Heart left ventricle (tissue), 16 donors: Measurements from ENCODE around the gene USP1. TPM values are rescaled to one million over a fixed set of nuclear protein-coding genes. Genes with fewer than 3 reads are reported as not detected.

Source experiments
- ATAC-seq, 4 donors: fragments of 200-7000 bp; cut with Tn5 transposase; one replicate each; pipeline ENCODE4 v1.9.1; 2020 to 2022; ENCODE audit warnings: moderate library complexity in 4 of 4, mild to moderate bottlenecking in 3 of 4, moderate number of reproducible peaks in 1 of 4
- DNase-seq, 5 donors: peaks; one replicate each; pipeline ENCODE4 v3.0.0-alpha.2; 2020
- H3K27ac ChIP-seq, 12 donors: fragments of 200-600 bp; sonication (generic) in 4 of 12; one replicate each; pipeline versions ENCODE4 v1.5.0 to v1.8.0; 2016 to 2022; ENCODE audit warnings: mild to moderate bottlenecking in 2 of 12
- H3K27me3 ChIP-seq, 9 donors: fragments of 200-600 bp; sonication (generic) in 2 of 9; one replicate each; pipeline versions ENCODE4 v1.5.1 to v1.8.0; 2016 to 2022; ENCODE audit warnings: mild to moderate bottlenecking in 3 of 9
- H3K36me3 ChIP-seq, 9 donors: fragments of 200-600 bp; sonication (generic) in 2 of 9; one replicate each; pipeline versions ENCODE4 v1.5.0 to v1.8.0; 2018 to 2022; ENCODE audit warnings: mild to moderate bottlenecking in 2 of 9
- H3K4me1 ChIP-seq, 12 donors: fragments of 200-600 bp; sonication (generic) in 4 of 12; one replicate each; pipeline versions ENCODE4 v1.5.0 to v1.8.0; 2016 to 2022; ENCODE audit warnings: mild to moderate bottlenecking in 3 of 12
- H3K4me3 ChIP-seq, 12 donors: fragments of 200-600 bp; sonication (generic) in 4 of 12; one replicate each; pipeline versions ENCODE4 v1.5.0 to v1.8.0; 2017 to 2022; ENCODE audit warnings: mild to moderate bottlenecking in 9 of 12, moderate library complexity in 4 of 12
- H3K9me3 ChIP-seq, 12 donors: fragments of 200-600 bp; sonication (generic) in 4 of 12; one replicate each; pipeline versions ENCODE4 v1.5.0 to v1.8.0; 2016 to 2022; ENCODE audit warnings: mild to moderate bottlenecking in 1 of 12
- CTCF ChIP-seq, 12 donors: fragments of 200-600 bp; sonication (generic) in 4 of 12; IDR thresholded peaks; one replicate each; pipeline versions ENCODE4 v1.5.0 to v1.8.0; 2018 to 2022; ENCODE audit warnings: antibody characterized with exemption in 12 of 12, mild to moderate bottlenecking in 5 of 12
- POLR2A ChIP-seq, 2 donors: fragments of 450-650 bp; IDR thresholded peaks; one replicate each; pipeline ENCODE4 v1.6.1; 2017; ENCODE audit warnings: antibody characterized with exemption in 2 of 2, mild to moderate bottlenecking in 2 of 2, moderate library complexity in 2 of 2
- WGBS, 4 donors: extraction: QIAGEN DNeasy Blood & Tissue Kit in 2 of 4; methylation state at CpG; one replicate each; pipeline versions ENCODE4 v1.1.5 to v1.1.7; 2013 to 2018; 5-methylcytosine and 5-hydroxymethylcytosine counted together
- intact Hi-C, 10 donors: fragments of 100-400 bp; cut with DNase I; formaldehyde crosslinking; loops; one replicate each; pipeline versions ENCODE4 v1.11.1 to v1.14.2; 2022
- polyA plus RNA-seq, 2 donors: library from polyadenylated mRNA; stranded (reverse); fragments of 200-250 nt; gene quantifications; one replicate each; pipeline ENCODE4 v1.2.3, GENCODE V29; 2013
- total RNA-seq, 9 donors: library from RNA; depleted of rRNA in 2 of 9; stranded (reverse); fragments of >200 nt in 2 of 9; fragmentation: NEBNext Ultra II Directional in 3 of 9; extraction: Animal tissue kit (Norgen Biotek cat#: 25700) in 3 of 9; gene quantifications; one replicate each; pipeline versions ENCODE4 v1.1.0 to v1.2.4, GENCODE V29; 2016 to 2023
- donor health status: ischemic (EF 13 %, LVEDD 7.1; RV severe dilation, severe dysfunction).
- donor health status: healthy with polysubstance abuse.
- donor health status: DM: no; HTN: yes; CAD: no.
- donor health status: DM: no; HTN: no; CAD: no.
- donor health status: ischemic (EF 25% LVEDD 6.9; RV normal size, moderate dysfunction).
- donor health status: ischemic (EF 25% LVEDD 5.7; RV mildly dilated, moderate dysfunction).
- donor health status: healthy.
- donor health status: DM: yes; HTN: yes; CAD: no.
- donor health status: ischemic (EF 35%, LVEDD 5.7; RV mildly dilated, moderate dysfunction).
- donor health status: nonischemic (EF 11% LVEDD 7.7; RV severe dilation, severe dysfunction).
- donor health status: DM: yes; HTN: yes; CAD: no.
- donor health status: PGD.
- donor health status: ischemic (EF 29% LVEDD 5.4; RV normal size, mild dysfunction).
- donor health status: nonischemic (EF 23%, LVEDD 6.1; RV moderate dilation, normal function).

Gene USP1
- total and polyA plus RNA-seq, 11 donors: 4.8 to 17.9 (median 12.7) TPM

GRCh38 chr1:62435231-62436038 is 1.4 kb upstream of the USP1 start:
- peaks cover 0 to 1% (median 0%) of the 10 kb centered on the region in 9 donors for H3K36me3 ChIP-seq
- H3K27me3 ChIP-seq: no peaks in the 10 kb centered on the region
- intact Hi-C loops: no loop called here
- no peaks in the 10 kb centered on the region for H3K9me3 ChIP-seq
- peaks cover 0 to 38% (median 23%) of the 10 kb centered on the region in 12 donors for H3K4me1 ChIP-seq
- 48 to 50% (median 49%) methylated on average over 31 of the region's 31 CpGs for WGBS, 4 donors
- H3K27ac ChIP-seq: peak overlapping the region; percentile 91 to 99 (median 96)
- no peak for TF ChIP-seq CTCF (IDR thresholded peaks at IDR 0.05)
- TF ChIP-seq POLR2A (IDR thresholded peaks at IDR 0.05): no peak
- ATAC-seq: peak; percentile 7 to 31 (median 20)
- no peak for DNase-seq
- H3K4me3 ChIP-seq: peak overlapping the region; percentile 61 to 99 (median 88)

GRCh38 chr1:62436039-62436465 is 797 bp upstream of the USP1 start:
- ATAC-seq (peak; percentile 91 to 94 (median 93)), DNase-seq (peak in 3 of 5 donors; percentile 96 to 98 (median 97))
- Histone ChIP-seq H3K27me3 (no peaks in the 10 kb centered on the region), H3K9me3 (no peaks in the 10 kb centered on the region), H3K36me3 (peaks cover 0 to 7% (median under 1%) of the 10 kb centered on the region in 9 donors), H3K4me1 (peaks cover 0 to 44% (median 24%) of the 10 kb centered on the region in 12 donors), H3K27ac (peak overlapping the region; percentile 91 to 99 (median 96)), H3K4me3 (peak overlapping the region; percentile 61 to 99 (median 88))
- intact Hi-C loops: no loop called here
- TF ChIP-seq CTCF (IDR thresholded peaks at IDR 0.05) (no peak), POLR2A (IDR thresholded peaks at IDR 0.05) (peak; percentile 48 to 79)
- 0 to 1% (median 0%) methylated on average over 21 to 45 of the region's 45 CpGs for WGBS, 4 donors

GRCh38 chr1:62437273-62437940 is 558 bp downstream of the USP1 start:
- peak in 2 of 5 donors; percentile 60 to 71 for DNase-seq
- H3K27ac ChIP-seq: peak overlapping the region; percentile 91 to 99 (median 96)
- TF ChIP-seq POLR2A (IDR thresholded peaks at IDR 0.05) (no peak), CTCF (IDR thresholded peaks at IDR 0.05) (no peak)
- WGBS, 4 donors: 0 to 1% (median 0%) methylated on average over 25 to 68 of the region's 68 CpGs
- intact Hi-C loops: no loop called here
- peak overlapping the region; percentile 67 to 99 (median 90) for H3K4me3 ChIP-seq
- peak in 1 of 4 donors; percentile 5 for ATAC-seq
- H3K9me3 ChIP-seq: no peaks in the 10 kb centered on the region
- no peaks in the 10 kb centered on the region for H3K27me3 ChIP-seq
- H3K4me1 ChIP-seq: peaks cover 0 to 45% (median 24%) of the 10 kb centered on the region in 12 donors
- peaks cover 0 to 21% (median 14%) of the 10 kb centered on the region in 9 donors for H3K36me3 ChIP-seq

- DNase-seq (no peak), ATAC-seq (no peak)
- 3 to 5% (median 4%) methylated on average over 7 of the region's 7 CpGs for WGBS, 4 donors
- peaks cover 0 to 28% (median 21%) of the 10 kb centered on the region in 9 donors for H3K36me3 ChIP-seq
- no peaks in the 10 kb centered on the region for H3K27me3 ChIP-seq
- no peak for TF ChIP-seq POLR2A (IDR thresholded peaks at IDR 0.05)
- TF ChIP-seq CTCF (IDR thresholded peaks at IDR 0.05): no peak
- H3K27ac ChIP-seq: peak overlapping the region in 4 of 12 donors; percentile 95 to 99 (median 96)
- intact Hi-C loops: no loop called here
- peak overlapping the region; percentile 67 to 99 (median 90) for H3K4me3 ChIP-seq
- H3K4me1 ChIP-seq: peaks cover 0 to 45% (median 24%) of the 10 kb centered on the region in 12 donors
- no peaks in the 10 kb centered on the region for H3K9me3 ChIP-seq
Observed at GRCh38 chr1:62438163-62438562, 1.3 kb downstream of the USP1 start.
